Measurements from ENCODE around the gene TES. TPM values are rescaled to one million over a fixed set of nuclear protein-coding genes. Genes with fewer than 3 reads are reported as not detected.

The TES gene
- polyA plus RNA-seq, 1 donor from 2014 or later: 38.0 TPM

DNA sequence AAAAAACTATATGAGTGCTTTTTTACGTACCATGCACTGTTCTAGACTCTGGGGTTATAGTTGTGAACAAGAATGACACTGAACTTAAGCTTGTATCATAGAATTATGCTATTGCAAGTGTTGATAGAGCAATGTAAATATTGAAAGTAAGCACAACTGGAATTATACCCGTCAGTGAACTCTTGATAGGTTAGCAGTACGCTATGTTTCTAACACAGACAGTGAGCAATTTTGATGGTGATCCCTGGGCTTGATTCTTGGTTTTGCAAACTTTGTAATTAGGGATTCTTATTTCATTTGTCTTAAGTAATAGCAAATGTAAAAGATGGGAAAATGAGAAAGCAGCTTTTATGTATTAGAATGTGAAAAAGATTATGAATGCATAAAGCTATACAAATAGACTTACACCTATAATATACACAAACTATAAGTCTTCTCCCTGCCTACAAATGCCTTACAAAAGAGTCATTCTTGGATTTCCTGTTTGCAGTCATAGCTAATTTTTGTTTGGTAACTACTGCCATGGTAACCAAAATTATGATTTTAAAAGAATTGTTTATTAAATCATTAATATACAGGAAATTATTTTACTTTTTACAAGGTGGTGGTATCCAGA lies 6.7 kb downstream of the TES start:
- Histone ChIP-seq H3K27ac (ENCODE audit: low read length) (no peak overlapping the region), H3K9me2 (ENCODE audit: insufficient read depth, low read length) (no peaks in the 10 kb centered on the region), H3K27me3 (ENCODE audit: insufficient read depth, low read depth, low read length) (peaks cover 18% of the 10 kb centered on the region), H3F3A (ENCODE audit: insufficient read depth, low read length, poor library complexity, severe bottlenecking) (no peaks in the 10 kb centered on the region), H3K79me2 (replicated peaks; ENCODE audit: insufficient read depth, low read length) (no peaks in the 10 kb centered on the region), H2AFZ (ENCODE audit: low read depth, low read length) (no peak overlapping the region), H3K4me2 (ENCODE audit: low read length) (no peak overlapping the region), H3K4me3 (ENCODE audit: low read length) (no peak overlapping the region), H3K9ac (ENCODE audit: low read length) (no peak overlapping the region), H4K20me1 (ENCODE audit: insufficient read depth) (no peaks in the 10 kb centered on the region), H3K9me3 (ENCODE audit: low read length) (no peaks in the 10 kb centered on the region), H3K36me3 (ENCODE audit: insufficient read depth, low read length) (no peaks in the 10 kb centered on the region)
- TF ChIP-seq RAD21 (conservative IDR thresholded peaks at IDR 0.05) (no peak), POLR2AphosphoS5 (IDR thresholded peaks at IDR 0.05) (no peak), MXI1 (conservative IDR thresholded peaks at IDR 0.05; ENCODE audit: poor library complexity, severe bottlenecking) (no peak), TAF1 (IDR thresholded peaks at IDR 0.05; ENCODE audit: low read depth) (no peak), SMC3 (conservative IDR thresholded peaks at IDR 0.05; ENCODE audit: poor library complexity) (no peak), EZH2 (IDR thresholded peaks at IDR 0.05; ENCODE audit: borderline replicate concordance, insufficient read depth, low read length, poor library complexity, severe bottlenecking) (no peak), EP300 (conservative IDR thresholded peaks at IDR 0.05; ENCODE audit: poor library complexity, severe bottlenecking) (no peak)
- TF ChIP-seq, protein P1, sequence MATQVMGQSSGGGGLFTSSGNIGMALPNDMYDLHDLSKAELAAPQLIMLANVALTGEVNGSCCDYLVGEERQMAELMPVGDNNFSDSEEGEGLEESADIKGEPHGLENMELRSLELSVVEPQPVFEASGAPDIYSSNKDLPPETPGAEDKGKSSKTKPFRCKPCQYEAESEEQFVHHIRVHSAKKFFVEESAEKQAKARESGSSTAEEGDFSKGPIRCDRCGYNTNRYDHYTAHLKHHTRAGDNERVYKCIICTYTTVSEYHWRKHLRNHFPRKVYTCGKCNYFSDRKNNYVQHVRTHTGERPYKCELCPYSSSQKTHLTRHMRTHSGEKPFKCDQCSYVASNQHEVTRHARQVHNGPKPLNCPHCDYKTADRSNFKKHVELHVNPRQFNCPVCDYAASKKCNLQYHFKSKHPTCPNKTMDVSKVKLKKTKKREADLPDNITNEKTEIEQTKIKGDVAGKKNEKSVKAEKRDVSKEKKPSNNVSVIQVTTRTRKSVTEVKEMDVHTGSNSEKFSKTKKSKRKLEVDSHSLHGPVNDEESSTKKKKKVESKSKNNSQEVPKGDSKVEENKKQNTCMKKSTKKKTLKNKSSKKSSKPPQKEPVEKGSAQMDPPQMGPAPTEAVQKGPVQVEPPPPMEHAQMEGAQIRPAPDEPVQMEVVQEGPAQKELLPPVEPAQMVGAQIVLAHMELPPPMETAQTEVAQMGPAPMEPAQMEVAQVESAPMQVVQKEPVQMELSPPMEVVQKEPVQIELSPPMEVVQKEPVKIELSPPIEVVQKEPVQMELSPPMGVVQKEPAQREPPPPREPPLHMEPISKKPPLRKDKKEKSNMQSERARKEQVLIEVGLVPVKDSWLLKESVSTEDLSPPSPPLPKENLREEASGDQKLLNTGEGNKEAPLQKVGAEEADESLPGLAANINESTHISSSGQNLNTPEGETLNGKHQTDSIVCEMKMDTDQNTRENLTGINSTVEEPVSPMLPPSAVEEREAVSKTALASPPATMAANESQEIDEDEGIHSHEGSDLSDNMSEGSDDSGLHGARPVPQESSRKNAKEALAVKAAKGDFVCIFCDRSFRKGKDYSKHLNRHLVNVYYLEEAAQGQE (IDR thresholded peaks at IDR 0.05; ENCODE audit: borderline replicate concordance): no peak

DNA sequence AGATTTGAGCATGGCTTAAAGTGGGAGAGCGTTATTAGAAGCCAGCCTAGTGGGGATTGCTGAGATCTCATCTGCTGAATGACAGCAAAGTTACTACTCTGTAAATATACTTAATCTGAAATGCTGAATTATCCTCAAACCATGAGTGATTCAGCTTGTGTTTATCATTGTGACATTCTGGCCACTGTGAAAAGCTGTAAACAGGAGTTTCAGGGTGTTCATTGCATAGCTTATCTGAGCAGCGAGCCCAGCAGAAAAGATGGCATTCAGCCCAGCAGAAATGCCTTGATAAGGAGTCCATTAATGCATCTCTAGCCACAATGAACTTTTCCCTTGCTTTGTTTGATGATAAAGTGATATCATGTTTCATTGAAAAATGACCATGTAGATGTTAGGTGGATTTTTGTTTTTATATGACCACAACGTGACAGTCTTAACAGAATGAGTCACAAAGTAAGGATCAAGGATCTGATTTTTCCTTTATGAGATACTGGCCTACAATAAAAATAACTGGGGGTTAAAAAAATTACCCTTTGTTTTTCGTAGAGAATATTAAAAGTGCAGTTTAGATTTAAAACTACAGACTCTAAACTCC lies 7.8 kb downstream of the TES start:
- no peak overlapping the region for H3K4me3 ChIP-seq (ENCODE audit: low read length)
- H3K36me3 ChIP-seq (ENCODE audit: insufficient read depth, low read length): no peaks in the 10 kb centered on the region
- TF ChIP-seq TAF1 (IDR thresholded peaks at IDR 0.05; ENCODE audit: low read depth) (no peak), SMC3 (conservative IDR thresholded peaks at IDR 0.05; ENCODE audit: poor library complexity) (no peak)
- H3K27me3 ChIP-seq (ENCODE audit: insufficient read depth, low read depth, low read length): peaks cover 7% of the 10 kb centered on the region
- H4K20me1 ChIP-seq (ENCODE audit: insufficient read depth): no peaks in the 10 kb centered on the region
- no peaks in the 10 kb centered on the region for H3K9me2 ChIP-seq (ENCODE audit: insufficient read depth, low read length)
- no peaks in the 10 kb centered on the region for H3K79me2 ChIP-seq (replicated peaks; ENCODE audit: insufficient read depth, low read length)
- no peak overlapping the region for H3K27ac ChIP-seq (ENCODE audit: low read length)
- no peaks in the 10 kb centered on the region for H3F3A ChIP-seq (ENCODE audit: insufficient read depth, low read length, poor library complexity, severe bottlenecking)
- no peak overlapping the region for H3K4me2 ChIP-seq (ENCODE audit: low read length)
- H3K9ac ChIP-seq (ENCODE audit: low read length): no peak overlapping the region
- no peak overlapping the region for H2AFZ ChIP-seq (ENCODE audit: low read depth, low read length)
- H3K9me3 ChIP-seq (ENCODE audit: low read length): no peaks in the 10 kb centered on the region

DNA sequence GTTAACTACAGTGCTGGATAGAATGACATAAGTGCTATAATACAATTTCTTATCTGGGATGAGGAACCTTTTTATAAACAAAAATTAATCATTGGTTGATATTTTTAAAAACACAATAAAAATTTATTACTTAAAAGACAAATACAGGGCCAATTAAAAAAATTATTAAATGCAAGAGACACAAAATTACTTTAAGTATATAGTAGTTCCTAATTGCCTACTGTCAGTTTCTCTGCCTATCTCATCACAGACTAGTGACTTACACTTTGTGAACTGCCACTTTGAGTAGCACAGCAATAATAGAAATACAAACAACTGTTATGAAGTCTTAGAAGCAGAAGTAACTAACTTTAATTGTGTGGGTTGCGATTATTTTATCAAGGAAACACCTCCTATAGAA lies 8.4 kb downstream of the TES start:
- H3K9ac ChIP-seq (ENCODE audit: low read length): no peak overlapping the region
- no peak overlapping the region for H2AFZ ChIP-seq (ENCODE audit: low read depth, low read length)
- H3K4me2 ChIP-seq (ENCODE audit: low read length): no peak overlapping the region
- no peaks in the 10 kb centered on the region for H3K9me3 ChIP-seq (ENCODE audit: low read length)
- H3K27ac ChIP-seq (ENCODE audit: low read length): no peak overlapping the region
- no peaks in the 10 kb centered on the region for H3K9me2 ChIP-seq (ENCODE audit: insufficient read depth, low read length)
- TF ChIP-seq, protein P1 (IDR thresholded peaks at IDR 0.05; ENCODE audit: borderline replicate concordance): no peak
- TF ChIP-seq, protein P2, sequence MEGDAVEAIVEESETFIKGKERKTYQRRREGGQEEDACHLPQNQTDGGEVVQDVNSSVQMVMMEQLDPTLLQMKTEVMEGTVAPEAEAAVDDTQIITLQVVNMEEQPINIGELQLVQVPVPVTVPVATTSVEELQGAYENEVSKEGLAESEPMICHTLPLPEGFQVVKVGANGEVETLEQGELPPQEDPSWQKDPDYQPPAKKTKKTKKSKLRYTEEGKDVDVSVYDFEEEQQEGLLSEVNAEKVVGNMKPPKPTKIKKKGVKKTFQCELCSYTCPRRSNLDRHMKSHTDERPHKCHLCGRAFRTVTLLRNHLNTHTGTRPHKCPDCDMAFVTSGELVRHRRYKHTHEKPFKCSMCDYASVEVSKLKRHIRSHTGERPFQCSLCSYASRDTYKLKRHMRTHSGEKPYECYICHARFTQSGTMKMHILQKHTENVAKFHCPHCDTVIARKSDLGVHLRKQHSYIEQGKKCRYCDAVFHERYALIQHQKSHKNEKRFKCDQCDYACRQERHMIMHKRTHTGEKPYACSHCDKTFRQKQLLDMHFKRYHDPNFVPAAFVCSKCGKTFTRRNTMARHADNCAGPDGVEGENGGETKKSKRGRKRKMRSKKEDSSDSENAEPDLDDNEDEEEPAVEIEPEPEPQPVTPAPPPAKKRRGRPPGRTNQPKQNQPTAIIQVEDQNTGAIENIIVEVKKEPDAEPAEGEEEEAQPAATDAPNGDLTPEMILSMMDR (IDR thresholded peaks at IDR 0.05; ENCODE audit: poor library complexity, severe bottlenecking): no peak
- TF ChIP-seq EP300 (conservative IDR thresholded peaks at IDR 0.05; ENCODE audit: poor library complexity, severe bottlenecking): no peak
- no peak for TF ChIP-seq EZH2 (IDR thresholded peaks at IDR 0.05; ENCODE audit: borderline replicate concordance, insufficient read depth, low read length, poor library complexity, severe bottlenecking)
- TF ChIP-seq SMC3 (conservative IDR thresholded peaks at IDR 0.05; ENCODE audit: poor library complexity): no peak
- TF ChIP-seq MXI1 (conservative IDR thresholded peaks at IDR 0.05; ENCODE audit: poor library complexity, severe bottlenecking): no peak
- TF ChIP-seq RAD21 (conservative IDR thresholded peaks at IDR 0.05): no peak
- TF ChIP-seq TAF1 (IDR thresholded peaks at IDR 0.05; ENCODE audit: low read depth): no peak
- TF ChIP-seq POLR2AphosphoS5 (IDR thresholded peaks at IDR 0.05): no peak
- no peaks in the 10 kb centered on the region for H3K79me2 ChIP-seq (replicated peaks; ENCODE audit: insufficient read depth, low read length)
- peaks cover 5% of the 10 kb centered on the region for H3K27me3 ChIP-seq (ENCODE audit: insufficient read depth, low read depth, low read length)
- no peaks in the 10 kb centered on the region for H4K20me1 ChIP-seq (ENCODE audit: insufficient read depth)
- no peak overlapping the region for H3K4me3 ChIP-seq (ENCODE audit: low read length)
- no peaks in the 10 kb centered on the region for H3F3A ChIP-seq (ENCODE audit: insufficient read depth, low read length, poor library complexity, severe bottlenecking)
- no peaks in the 10 kb centered on the region for H3K36me3 ChIP-seq (ENCODE audit: insufficient read depth, low read length)

Data from neural cell (in vitro differentiated cells).